GM21825 (cell line): ENCODE results near the gene CCDC6.
"Not testable (repeated sequence)": the region's sequence is repeated elsewhere in the genome, so short reads cannot be mapped to it uniquely, and the experiment has no call there.

Experiments
- ATAC-seq: cut with Tn5 transposase; IDR thresholded peaks from one replicate; pipeline ENCODE4 v1.9.1; 2021; ENCODE audit warnings: mild to moderate bottlenecking, moderate library complexity; ENCODE audit not compliant: unreplicated experiment

The CCDC6 gene

DNA sequence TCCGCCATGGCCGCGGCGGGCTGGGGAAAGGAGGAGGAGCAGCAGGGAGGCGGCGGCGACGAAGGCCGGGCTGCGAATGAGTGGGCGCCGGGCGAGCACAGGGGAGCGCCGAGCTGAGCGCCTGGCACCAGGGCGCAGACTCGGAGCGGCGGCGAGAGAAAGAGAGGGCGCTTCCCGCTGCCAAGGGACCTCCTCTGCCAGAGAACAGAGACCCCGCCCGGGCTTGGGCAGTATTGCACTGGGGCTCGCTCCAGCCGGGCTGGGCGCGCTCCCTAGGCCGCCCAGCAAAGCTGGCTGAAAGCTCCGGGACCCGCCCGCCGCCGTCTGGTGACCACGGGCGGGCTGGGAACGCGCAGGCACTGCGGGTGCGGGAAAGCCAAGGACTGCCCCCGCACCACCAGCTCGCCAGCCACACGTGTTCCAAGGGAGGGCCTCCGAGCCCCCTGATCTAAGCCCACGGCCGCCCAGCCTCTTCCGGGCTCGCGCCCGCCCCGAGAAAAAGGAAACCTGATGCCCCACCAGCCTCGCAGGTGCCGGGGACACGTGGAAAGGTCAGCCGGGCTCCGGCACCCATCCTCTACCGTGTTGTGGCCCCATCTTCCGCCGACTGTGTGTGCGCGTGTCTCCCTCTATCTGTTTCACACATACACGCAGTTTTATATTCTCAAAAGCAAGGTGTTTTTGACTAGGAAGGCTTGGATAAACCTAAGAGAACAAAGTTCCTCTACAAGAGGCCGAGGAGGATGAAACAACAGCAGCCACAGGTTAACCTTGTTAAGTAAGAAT, at the start of gene CCDC6:
TSS of gene CCDC6 (minus strand) at position 140 of the 786 bp plus-strand sequence. CDS start at position 8, 132 bp downstream.
- ATAC-seq = peak; percentile 82

DNA sequence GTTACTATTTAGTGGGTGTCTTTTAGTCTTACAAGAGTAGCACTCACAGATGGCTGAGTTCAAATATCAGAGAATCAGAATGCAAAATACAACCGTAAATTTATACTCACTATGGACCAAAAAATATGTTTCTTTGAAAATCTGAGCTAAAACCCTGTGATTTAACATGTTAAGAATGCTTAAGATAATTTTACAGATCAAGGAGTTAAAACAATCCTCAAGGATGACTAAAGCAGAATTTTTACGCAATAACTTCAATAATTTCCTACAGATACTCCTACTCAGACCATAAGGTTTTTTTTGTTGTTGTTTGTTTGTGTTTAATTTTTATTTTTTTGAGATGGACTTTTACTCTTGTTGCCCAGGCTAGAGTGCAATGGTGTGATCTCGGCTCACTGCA, 47.9 kb upstream of the CCDC6 start:
- ATAC-seq = no peak

DNA sequence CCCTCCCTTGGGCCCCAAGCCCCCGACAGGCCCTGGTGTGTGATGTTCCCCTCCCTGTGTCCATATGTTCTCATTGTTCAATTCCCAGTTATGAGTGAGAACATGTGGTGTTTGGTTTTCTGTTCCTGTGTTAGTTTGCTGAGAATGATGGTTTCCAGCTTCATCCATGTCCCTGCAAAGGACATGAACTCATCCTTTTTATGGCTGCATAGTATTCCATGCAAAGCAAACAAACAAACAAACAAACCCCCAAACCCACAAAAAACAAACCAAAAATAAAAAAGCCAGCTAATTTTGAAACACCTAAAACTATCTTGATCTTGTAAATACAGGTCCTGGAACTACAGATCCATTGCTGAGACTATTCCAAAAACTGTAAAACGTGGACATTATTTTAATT, 47.4 kb upstream of the CCDC6 start:
- ATAC-seq = not testable (repeated sequence)

DNA sequence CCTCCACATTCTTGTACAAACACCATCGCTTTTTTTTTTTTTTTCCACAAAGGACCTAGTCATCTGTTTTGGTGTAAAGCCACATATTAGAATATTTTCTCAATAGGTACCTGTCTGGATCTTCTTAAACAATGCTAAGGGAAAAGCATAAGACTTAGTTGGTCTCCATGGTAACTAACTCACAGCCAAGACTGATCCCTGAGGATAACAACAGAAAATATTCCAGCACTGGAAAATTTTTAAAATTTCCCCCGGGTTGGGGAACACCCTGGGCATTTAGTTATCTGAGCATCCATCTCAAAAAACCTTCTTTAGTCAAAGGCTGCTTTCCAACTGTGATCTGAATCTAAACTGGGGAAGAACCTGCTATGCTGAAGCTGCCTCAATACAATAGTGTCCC, 43.7 kb upstream of the CCDC6 start:
- no peak for ATAC-seq

DNA sequence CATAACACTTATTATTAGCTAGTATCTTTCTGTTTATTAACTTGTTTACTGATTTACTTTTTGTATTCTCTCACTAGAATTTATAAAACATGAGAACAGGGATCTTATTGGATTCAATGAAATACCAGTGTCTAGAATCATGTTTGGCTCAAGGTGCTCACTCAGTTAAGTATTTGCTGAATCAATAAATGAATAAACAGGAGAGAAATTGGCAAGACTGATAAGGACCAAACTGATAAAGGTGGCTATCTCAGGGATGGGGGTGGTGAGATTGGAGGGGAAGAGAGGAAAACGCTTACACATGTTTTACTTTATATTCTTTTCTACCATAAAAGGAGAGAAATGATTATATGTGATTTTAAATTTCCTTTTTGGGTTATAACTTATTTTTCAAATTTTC, 43.3 kb upstream of the CCDC6 start:
- no peak for ATAC-seq

DNA sequence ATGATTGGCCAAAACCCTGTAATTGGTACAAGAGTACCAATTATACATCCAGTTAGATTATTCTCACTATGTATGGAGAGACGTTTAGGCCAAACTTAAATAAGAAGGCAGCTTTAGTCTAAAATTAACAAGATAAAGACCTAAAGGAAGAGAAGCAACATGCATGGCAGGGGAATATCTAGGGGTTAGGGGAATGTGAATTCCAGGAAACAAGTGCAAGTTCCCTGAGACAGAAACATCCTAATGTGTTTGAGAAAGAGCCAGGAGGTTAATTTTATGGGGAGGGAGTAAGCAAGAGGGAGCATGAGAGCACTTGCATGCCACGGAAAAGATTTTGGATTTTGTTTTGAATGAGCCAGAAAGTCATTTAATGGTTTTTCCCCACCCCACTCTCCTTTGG, 39.6 kb upstream of the CCDC6 start:
- no peak for ATAC-seq

DNA sequence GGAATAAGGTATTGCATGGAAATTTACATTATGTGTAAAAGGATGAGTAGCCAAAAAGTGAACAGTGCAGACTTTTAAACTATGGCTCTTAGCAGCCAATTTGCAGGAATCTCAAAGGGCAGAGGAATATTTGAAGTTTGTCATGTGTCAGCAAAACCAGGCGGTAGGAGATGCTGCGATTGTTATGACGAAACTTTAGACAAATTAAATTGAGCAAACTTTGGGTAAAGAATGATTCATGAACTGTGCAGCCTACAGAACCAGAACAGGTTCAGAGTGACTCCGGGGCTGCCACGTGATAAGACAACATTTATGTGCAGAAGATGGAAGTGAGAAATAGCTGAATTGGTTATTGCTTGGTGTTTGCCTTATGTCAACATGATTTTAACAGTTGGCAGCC, 39.2 kb upstream of the CCDC6 start:
- no peak for ATAC-seq

DNA sequence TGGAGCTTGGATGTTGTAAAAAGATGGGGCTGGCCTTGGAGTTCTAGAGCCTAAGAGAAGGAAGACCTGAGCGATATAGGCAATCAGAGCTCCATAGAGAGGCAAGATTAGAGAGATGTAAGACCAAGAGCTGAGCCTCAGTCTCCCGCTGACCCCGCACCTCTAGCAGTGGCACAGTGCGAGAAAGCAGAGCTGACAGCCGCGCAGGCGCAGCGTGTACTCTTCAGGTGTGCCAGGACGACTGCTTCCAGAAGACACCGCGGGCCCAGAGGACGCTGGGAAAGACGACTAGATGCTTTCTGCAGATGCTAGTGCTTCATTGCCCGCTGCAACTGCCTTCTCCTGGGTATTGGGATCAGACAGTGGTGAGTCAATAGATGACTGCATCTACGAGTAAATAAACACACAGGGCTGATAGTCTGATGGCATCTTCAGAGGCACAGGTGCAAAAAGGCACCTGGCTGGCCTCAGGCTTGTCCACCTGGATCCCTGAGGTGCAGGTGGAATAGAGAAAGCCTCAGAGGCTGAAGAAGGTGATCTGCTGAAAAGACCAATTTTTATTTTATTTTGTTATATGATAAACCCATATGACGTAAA, 38.1 kb upstream of the CCDC6 start:
- no peak for ATAC-seq

DNA sequence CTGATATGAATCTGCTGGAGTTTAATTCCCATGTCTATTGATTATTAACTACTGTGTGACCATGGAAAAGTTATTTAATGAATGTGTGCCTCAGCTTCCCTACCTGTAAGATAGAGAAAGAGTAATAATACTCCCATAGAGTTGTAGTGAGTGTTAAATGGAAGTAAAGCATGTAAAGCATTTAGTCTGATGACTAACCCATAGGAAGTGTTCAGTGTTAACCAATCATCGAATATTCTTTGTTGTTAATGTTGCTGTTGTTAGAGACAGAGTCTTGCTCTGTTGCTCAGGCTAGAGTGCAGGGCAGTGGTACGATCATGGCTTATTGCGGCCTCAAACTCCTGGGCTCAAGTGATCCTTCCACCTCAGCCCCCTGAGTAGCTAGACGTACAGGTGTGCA, 36.2 kb upstream of the CCDC6 start:
- no peak for ATAC-seq

DNA sequence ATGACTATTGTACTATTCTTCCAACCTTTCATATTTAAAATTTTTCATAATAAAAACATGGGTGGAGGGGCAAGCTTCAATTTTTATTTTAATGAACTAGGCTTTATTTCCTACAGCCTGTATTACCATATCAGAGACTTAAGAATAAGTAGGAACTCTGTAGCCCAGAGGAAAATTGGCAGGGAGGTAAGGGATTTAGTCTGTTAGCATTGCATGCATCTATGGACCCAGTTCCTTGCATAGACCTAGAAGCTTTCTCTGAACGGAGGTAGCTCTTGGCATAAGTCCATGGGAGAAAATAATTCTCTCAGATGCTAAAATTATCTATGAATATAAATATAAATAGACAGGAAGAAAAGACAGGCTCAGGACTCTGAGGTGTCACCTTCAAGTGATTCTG, 31.4 kb upstream of the CCDC6 start:
- no peak for ATAC-seq

DNA sequence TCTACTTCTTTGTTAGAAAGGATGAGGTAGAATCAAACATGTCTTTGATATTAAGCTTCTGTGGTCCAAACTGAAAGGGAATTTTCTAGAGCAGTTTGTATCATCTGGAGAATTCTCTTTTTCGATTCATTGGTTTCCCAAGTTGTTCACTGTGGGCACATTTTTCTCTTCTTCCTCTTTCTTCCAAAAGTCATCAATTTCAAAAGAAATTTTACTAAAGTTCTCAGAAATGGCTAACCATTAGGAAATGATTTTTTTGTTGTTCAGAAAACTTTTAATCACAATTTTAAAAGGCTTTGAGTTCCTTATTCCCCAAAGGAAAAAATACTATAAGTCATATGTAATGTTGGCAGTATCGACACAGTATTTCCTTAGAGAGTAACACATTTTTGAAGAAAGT, 28.3 kb upstream of the CCDC6 start:
- no peak for ATAC-seq

DNA sequence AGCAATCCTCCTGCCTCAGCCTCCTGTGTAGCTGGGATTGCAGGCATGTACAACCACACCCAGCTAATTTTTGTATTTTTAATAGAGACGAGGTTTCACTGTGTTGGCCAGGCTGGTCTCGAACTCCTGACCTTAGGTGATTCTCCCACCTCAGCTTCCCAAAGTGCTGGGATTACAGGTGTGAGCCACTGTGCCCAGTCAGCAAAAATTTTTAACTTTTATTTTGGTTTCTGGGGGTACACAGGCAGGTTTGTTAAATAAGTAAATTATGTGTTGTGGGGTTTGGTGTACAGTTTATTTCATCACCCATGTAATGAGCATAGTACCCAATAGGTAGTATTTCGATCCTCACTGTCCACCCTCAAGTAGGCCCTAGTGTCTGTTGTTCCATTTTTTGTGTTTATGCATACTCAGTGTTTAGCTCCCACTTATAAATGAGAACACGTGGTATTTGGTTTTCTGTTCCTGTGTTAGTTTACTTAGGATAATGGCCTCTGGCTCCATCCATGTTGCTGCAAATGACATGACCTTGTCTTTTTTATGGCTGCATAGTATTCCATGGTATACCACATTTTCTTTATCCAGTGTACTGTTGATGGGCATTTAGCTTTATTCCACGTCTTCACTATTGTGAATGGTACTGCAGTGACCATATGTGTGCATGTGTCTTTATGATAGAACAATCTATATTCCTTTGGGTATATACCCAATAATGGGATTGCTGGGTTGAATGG, 24.6 kb upstream of the CCDC6 start:
- not testable (repeated sequence) for ATAC-seq

DNA sequence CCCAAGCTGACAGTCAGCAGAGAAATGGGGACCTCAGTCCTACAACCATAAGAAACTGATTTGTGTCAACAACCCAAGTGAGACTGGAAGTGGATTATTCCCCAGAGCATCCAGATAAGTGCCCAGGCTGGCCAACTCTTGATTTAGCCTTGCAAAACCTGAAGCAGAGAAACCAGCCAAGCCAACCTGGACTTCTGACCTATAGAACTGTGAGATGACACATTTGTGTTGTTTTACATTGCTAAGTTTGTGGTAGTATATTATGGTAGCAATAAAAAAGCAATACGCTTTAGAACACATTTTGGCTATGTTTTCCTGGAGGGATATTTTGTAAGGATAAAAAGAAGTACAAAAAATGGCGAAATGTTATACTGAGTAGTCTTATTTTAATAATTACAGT, 19.7 kb upstream of the CCDC6 start:
- ATAC-seq = no peak

DNA sequence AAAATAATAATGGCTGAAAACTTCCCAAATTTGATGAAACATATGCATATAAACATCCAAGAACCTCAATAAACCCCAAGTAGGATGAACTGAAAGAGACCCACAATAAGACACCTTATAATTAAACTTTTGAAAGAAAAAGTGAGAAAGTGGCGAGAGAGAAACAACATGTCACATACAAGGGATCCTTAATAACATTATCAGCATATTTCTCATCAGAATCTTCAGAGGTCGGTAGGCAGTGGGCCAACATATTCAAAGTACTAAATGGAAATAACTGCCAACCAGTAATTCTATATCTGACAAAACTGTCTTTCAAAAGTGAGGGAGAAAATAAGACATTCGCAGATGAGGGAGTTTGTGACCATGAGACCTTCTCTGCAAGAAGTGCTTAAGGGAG, 16.6 kb upstream of the CCDC6 start:
- no peak for ATAC-seq

DNA sequence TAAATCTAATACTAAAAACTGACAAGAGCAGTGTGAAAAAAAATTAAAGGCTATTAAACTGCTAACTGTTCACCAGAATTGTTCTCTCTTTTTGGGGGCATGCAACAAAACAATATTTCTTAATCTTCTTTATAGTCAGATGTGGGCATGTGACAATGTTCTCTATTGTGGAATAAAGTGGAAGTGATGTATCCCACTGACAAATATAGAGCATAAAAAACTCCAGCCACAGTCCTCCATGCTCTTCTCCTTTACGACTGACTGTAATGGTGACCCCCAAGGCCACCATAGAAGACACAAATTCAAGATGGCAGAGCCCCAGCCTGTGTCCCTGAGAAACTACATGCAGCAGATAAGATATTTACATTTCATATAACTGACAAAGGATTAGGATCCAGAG, 11.6 kb upstream of the CCDC6 start:
- no peak for ATAC-seq

DNA sequence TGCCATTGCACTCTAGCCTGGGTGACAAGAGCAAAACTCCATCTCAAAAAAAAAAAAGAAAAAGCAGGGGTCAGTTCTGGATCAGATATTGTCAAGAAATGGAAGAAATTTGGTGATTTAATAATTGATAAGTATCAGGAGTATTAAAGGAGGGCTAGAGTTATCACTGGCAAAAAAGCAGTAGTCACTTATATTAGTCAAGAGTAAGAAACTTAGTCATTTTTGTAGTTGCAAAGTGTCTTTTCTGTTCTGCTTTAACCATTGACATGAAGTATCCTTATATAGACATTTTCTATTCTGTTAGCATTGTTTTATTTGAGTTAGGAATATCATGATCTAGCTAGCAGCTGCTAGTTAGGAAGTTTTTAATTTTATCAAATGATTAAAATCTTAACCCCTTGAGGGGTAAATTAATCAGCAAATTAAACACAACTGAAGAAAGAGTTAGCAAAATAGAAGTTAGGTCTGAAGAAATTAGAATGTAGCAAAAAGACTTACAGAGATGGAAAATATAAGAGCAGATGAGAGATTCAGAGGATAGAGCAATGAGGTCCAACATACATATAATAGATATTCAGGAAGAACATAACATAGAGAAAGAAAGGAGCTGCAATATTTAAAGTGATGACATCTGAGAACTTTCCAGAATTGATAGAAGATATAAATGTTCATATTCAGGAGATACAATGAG, 7.3 kb upstream of the CCDC6 start:
- ATAC-seq = no peak

DNA sequence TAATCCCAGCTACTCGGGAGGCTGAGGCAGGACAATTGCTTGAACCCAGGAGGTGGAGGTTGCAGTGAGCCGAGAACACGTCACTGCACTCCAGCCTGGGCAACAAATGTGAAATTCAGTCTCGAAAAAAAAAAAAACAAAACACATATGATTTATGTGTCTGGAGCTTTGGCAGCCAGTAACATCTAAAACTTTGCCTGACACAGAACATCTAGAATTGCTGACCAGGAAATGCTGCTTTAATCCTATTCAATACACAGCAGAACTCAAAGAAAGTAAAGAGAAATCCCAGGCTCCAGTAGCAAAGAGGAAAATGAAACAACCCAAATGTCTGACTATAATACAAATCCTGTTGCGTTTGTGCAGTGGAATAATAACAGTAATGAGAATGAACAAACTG, 4.5 kb upstream of the CCDC6 start:
- ATAC-seq = no peak

DNA sequence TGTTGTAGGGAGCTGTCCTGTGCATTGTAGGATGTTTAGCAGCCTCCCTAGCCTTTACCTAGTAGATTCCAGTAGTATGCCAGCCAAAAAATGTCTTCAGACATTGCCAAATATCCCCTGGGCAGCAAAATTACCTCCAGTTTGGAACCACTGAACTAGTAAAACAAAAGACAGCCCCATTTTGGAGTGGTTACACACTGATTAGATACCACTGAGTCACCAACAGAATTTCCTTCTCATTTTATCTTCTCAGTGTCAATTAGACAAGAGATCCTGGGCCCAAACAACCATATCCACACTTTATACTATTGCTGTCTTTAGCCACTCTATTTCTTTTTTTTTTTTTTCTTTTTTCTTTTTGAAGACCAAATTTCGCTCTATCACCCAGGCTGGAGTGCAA, 3.5 kb upstream of the CCDC6 start:
- no peak for ATAC-seq

DNA sequence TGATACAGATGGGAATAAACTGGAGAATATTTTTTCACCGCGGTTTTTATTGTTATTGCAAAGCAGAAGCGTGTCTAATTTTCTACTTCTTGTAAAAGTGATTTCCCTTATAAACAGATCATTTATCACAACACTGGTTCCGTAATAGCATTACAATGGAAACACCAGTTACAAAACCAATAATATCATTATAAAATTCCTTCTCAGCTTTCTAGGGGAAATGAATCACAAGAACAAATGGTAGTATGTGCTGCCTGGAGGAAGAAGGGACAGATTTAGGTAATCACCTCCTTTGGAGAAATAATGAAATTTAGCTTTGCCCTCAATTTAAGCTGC, 2.4 kb upstream of the CCDC6 start:
- ATAC-seq = no peak

DNA sequence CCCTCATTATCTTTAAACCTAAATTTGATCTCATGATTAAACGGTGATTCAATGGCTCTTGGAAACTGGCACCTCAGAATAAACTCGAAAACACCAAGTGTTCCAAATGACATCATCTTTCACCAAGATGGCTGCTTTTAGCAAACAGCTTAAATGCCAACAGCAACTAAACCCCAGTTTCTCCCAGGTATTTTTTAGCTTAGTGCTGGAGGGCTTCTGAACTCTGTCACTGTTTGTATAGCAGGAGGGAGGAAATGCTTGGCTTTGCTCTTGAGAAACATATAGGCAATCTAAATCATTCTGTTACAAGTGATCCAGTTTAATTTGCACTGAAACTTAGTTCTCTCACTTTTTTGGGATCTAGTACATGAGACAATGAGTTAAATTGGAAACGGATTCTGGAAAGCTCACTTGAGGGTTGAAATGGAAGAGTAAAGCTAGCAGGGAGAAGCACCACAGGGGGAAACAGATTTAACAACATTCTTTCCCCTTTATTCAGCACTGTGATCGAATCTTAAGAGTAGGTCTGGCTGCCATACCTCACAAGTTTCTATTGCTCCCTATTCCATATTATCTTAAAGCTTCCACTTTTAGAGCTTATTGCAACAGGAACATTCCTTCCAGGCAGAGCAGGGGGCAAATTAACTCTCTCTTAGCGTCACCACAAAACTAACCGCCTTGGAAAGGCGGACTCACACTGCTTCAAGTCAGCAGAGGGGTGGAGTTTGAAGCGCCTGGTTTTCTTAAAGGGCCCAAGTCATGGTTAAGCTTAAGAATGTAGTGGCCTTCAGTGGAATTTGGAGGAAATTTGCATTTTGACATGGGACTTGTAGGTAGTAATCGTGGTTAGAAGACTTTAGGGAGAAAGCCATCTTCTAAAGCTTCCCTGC, 1.8 kb upstream of the CCDC6 start:
- peak; percentile 28 for ATAC-seq

DNA sequence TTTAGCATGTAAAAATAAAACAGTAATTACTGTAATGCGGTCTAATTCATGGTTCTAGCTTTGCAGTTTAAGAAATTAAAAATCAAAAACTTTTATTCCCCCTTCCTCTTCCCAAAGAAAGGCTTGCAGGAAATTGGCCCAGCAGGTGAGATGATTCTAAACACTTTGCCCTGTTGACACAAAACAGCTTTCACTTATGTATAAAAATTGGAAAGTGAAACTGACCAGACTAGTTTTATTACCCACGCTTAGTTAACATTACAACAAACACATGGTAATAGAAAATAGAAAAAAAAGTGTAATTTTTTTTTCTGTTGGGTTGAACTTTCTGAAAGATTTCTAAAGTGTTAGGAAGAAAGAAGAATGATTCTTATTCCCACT, 1.2 kb upstream of the CCDC6 start:
- no peak for ATAC-seq
